Femur (tissue), 1 donor: ENCODE results near the gene AGPAT1.

Experiments used
- DNase-seq: peaks from one replicate; pipeline ENCODE4 v3.0.0-alpha.2; 2017

Gene AGPAT1

GRCh38 chr6:32185681-32186131 lies 9.8 kb upstream of the AGPAT1 start:
- DNase-seq = peak; percentile 82

- no peak for DNase-seq
Observed at GRCh38 chr6:32184084-32184640, 8.3 kb upstream of the AGPAT1 start, which contains the start of gene AGER. Gene AGER, minus strand, starts transcription at chr6:32184253. Its CDS starts 31 bp downstream, at chr6:32184222.

GRCh38 chr6:32183483-32184083 lies 7.7 kb upstream of the AGPAT1 start:
- DNase-seq = no peak

- DNase-seq = no peak
Observed at GRCh38 chr6:32183030-32183429, 7.1 kb upstream of the AGPAT1 start.

GRCh38 chr6:32182555-32182981 lies 6.7 kb upstream of the AGPAT1 start:
- DNase-seq = no peak

- no peak for DNase-seq
Observed at GRCh38 chr6:32181915-32182529, 6.1 kb upstream of the AGPAT1 start.

GRCh38 chr6:32181148-32181702 lies 5.3 kb upstream of the AGPAT1 start:
- DNase-seq = no peak

GRCh38 chr6:32179766-32180405 lies 4.0 kb upstream of the AGPAT1 start:
- DNase-seq = no peak

GRCh38 chr6:32178547-32179440 lies 2.9 kb upstream of the AGPAT1 start:
- DNase-seq = no peak

GRCh38 chr6:32177788-32178546 lies 2.1 kb upstream of the AGPAT1 start, which contains the start of gene RNF5:
Gene RNF5, plus strand, starts transcription at chr6:32178405. Its CDS starts 107 bp downstream, at chr6:32178512.
- DNase-seq = peak; percentile 99

GRCh38 chr6:32177183-32177787 lies 1.4 kb upstream of the AGPAT1 start:
- DNase-seq = no peak

GRCh38 chr6:32176476-32177182 lies 745 bp upstream of the AGPAT1 start:
- peak; percentile 15 for DNase-seq

GRCh38 chr6:32175322-32175710 lies 568 bp downstream of the AGPAT1 start:
- DNase-seq = no peak

- DNase-seq = no peak
Observed at GRCh38 chr6:32174416-32174815, 1.5 kb downstream of the AGPAT1 start.

- DNase-seq = no peak
Observed at GRCh38 chr6:32173051-32173727, 2.7 kb downstream of the AGPAT1 start.

GRCh38 chr6:32171234-32171633 lies 4.7 kb downstream of the AGPAT1 start:
- DNase-seq = no peak

- DNase-seq = no peak
Observed at GRCh38 chr6:32170294-32170693, 5.6 kb downstream of the AGPAT1 start.

GRCh38 chr6:32168807-32169591 lies 6.9 kb downstream of the AGPAT1 start:
- DNase-seq = peak; percentile 21

- peak; percentile 18 for DNase-seq
Observed at GRCh38 chr6:32168350-32168749, 7.5 kb downstream of the AGPAT1 start.
